Stimulated activated CD4-positive, alpha-beta T cell treated with anti-CD3 and anti-CD28 coated beads, Interleukin-4, amount 100 ng/mL, for 48 hours (primary cell): ENCODE data around the gene HSPBP1.
"Not testable (repeated sequence)": the region's sequence is repeated elsewhere in the genome, so short reads cannot be mapped to it uniquely, and the experiment has no call there.

Experiments
- DNase-seq, 2 donors: peaks; one replicate each; pipeline ENCODE4 v3.0.0-alpha.2; 2020; ENCODE audit warnings: low read depth in 2 of 2

Gene HSPBP1

DNA sequence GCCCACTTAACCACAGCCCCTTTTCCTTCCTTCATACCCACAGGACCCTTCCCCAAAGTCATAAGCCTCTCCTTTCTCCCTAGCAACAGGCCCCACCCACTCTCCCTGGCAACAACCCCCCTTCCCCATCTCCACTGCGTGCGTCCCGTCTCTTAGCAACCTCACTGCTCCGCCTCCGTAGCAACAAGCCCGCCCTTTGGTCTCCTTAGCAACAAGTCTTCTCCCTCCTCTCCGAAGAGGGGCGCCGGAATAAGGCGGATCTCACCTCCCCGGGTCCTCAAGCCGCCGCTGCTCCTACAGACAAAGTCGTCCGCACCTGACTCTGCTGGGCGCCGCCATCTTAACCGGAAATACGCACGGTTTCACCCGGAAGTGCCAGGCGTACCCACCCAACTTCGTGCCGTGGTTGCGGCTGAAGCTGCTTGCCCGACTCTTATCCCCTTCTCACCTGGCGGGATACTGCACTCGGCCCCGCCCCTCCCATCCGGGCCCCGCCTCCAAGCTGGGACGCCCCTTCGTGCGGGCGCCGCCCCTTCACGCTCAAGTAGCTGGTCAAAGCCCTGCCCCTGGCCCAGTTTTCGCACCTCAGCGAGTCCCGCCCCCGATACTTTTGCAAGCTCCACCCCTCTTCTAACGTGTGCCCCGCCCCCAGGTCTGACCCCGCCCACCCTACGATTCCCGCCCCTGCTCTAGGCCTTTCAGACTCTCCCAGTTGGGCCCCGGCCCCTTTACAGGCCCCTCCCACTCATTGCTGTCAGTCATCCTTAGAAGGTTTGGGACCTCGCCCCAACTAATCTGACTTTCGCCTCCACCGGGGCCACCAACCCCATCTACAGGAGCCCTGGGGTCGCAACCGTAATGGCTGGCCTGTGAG, at the start of gene HSPBP1:
Gene HSPBP1 (minus strand): TSS at position 341 of the 874 bp plus-strand sequence. CDS start 502 bp downstream, outside the sequence.
- DNase-seq = peak; percentile 90 to 95

- not testable (repeated sequence) for DNase-seq
Measured at GRCh38 chr19:55328774-55329318, 48.9 kb upstream of the HSPBP1 start.

GRCh38 chr19:55325172-55325571, 45.3 kb upstream of the HSPBP1 start, which contains the start of gene TMEM150B:
TMEM150B (minus strand) TSS chr19:55325341; CDS start chr19:55321036, 4,305 bp downstream.
- no peak for DNase-seq

DNA sequence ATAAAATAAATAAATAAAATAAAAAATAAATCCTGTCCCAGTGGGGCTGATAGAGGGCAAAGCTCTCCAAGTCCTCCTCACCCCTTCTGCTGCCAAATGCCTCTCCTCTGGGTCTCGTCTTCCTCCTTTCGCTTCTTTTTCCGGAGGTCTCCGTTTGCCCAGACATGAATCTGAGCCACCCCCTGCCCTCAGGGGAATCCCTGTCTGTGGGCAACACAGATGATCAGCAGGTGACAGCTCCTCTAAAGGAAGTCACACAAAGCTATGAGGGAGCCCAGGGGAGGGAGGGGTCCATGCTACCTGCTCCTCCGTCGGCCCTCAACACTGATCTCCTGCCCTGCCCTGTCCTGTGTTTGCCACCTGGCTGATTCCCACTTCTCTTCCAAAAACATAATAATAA, 44.8 kb upstream of the HSPBP1 start:
- no peak for DNase-seq

DNA sequence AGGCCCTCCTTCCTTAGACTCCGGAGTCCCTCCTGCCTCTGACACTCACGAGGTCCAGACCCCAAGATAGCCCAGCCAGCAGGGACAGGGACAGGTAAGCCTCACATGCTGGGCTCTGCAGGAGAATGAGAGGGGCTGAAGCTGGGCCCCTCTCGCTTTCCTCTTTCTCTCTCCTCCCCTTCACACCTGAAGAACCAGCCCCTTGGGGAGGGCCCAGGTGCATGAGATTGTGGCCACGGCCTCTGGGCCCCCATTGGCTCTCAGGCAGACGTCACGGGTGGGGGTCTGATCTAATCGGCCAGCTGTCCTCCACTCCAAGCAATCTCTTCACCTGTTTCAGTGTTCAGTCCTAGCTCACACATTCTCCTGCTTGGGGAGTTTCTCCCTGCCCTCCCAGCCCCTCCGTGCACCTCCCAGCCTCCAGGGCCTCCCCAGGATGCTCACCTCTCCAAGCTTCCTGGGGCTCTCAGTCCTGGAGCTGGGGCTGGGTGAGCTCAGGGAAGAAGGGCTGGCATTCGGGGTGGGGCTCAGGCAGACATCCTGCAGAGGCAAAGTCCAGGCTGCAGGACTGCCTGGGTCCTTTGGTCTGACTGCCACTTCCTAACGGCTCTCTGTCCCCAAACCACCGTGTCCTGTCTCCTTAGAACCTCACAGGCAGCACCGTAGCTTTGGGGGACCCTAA, 42.4 kb upstream of the HSPBP1 start:
- DNase-seq = no peak

DNA sequence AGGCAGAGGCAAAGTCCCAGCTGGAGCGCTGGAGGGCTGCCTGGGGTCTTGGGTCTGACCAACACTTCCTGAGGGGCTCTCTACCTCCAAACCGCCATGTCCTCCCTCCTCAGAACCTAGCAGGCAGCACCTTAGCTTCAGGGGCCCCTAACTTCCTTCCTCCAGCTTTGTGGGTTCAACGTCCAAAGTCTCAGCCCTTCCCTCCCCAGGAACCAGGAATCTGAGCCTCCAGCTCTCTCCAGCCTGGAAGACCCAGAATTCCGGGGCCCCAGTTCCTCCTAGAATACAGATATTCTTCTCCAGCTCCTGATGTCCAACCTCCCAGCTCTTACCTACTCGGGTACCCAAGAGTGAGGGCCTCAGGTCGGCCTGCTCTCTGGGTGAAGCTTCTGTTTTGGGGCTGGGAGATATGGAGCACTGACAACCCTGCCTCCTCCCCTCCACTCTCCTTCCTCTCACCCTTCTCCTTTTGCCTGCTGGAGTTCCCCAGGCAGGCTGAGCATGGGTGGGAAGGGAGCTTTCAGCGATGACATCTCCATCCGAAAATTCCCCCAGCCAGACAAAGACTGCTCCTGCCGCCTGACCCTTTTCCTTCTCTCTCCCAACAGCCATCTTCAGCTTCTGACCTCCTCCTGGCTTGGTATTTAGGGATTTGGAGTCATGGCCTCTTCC, 41.7 kb upstream of the HSPBP1 start:
- DNase-seq = no peak

- DNase-seq = no peak
Measured at GRCh38 chr19:55320844-55321419, 41.0 kb upstream of the HSPBP1 start.

DNA sequence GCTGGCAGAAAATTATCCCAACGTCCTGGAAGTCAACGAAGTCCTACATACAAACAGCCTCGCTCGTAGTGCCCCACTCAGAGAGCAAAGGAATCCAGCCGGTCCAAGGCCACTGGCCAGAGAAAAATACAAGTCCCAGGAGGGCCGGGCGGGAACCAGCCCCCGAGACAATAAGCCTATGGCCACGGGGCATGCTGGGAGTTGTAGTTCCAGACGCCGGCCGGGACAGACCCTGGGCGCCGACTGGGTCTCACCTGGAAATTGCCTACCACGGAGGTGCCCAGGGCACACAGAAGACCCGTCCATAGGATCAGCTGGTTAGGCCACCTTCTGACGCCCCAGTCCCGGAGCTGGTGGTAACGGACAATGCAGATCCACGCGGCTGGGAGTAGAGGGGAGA, 39.9 kb upstream of the HSPBP1 start:
- DNase-seq = no peak

DNA sequence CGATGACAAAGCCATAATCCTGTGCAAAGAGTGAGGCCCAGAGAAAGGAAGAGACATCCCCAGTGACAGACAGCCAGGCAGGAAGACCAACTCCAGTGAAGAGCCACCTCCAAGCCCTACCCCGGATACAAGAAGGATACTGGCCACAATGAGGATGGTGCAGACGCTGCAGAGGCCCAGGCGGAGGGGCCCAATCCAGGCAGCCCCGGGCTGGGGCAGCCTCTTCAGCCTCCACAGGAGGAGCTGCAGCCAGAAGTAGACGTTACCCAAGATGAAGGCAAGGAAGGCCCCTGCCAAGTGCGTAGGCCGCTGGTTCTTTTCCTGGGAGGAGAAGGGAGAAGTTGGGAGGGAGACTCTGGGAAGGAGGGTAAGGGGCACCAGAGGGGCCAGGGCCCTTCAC, 36.7 kb upstream of the HSPBP1 start:
- DNase-seq = no peak

DNA sequence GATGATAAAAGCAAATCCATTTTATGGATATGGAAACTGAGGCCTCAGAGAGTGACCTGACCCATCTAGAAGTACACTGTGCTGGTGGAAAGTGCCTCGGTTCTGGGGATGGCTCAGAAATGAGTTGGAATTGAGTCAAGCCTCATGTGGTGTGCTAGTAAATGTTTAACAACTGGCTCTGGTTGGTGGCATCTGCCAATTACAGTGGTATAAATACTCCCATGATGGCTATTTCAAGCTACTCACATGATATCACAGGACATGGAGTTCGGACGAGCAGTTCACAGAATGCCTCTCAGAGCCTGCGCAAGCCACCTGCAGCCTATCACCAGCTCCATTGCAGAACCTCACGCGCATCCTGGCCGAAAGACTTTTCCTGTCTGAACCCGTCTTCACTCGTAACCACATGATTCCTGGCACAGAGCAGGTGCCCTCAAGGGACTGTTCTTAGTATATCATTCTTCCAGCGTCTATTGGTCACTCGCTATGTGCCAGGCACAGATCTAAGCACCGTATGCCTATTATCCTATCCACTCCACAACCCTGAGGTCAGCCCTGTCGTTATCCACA, 36.1 kb upstream of the HSPBP1 start:
- no peak for DNase-seq

- no peak for DNase-seq
Measured at GRCh38 chr19:55314396-55314795, 34.5 kb upstream of the HSPBP1 start.

GRCh38 chr19:55312621-55313512, 33.0 kb upstream of the HSPBP1 start:
- no peak for DNase-seq

GRCh38 chr19:55311797-55312196, 31.9 kb upstream of the HSPBP1 start:
- DNase-seq = no peak

GRCh38 chr19:55311397-55311796, 31.5 kb upstream of the HSPBP1 start:
- DNase-seq = no peak

DNA sequence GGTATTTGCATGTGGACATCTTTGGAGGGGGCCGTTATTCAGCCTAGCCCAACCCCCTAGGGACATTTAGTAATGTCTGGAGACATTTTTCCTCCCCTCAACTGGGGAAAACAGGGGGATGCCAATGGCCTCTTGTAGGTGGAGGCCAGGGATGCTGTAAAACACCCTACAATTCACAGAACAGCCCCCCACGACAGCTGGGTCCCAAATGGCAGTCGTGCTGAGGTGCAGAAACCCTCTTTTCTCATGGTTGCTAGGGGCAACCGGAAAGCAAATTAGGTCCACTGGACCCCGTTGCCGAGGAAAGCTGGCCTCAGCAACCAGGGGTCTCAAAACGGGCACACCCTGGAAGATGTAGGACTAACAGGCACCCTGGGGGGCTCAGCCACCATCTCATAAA, 30.6 kb upstream of the HSPBP1 start:
- DNase-seq = no peak

DNA sequence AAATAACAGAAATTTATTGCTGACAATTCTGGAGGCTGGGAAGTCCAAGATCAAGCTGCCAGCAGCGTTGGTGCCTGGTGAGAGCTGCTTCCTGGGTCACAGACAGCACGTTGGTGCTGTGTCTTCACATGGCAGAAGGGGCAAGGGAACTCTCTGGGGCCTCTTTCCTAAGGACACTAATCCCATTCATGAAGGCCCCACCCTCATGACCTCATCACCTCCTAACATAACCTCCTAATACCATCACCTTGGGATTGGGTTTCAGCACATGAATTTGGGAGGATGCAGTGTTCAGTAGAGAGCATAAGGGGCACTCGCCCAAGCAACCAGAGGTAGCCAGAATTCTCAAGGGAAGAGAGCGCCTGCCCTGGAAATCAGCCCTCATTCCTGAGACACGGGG, 29.5 kb upstream of the HSPBP1 start:
- no peak for DNase-seq

- DNase-seq = no peak
Measured at GRCh38 chr19:55308281-55308680, 28.4 kb upstream of the HSPBP1 start.

DNA sequence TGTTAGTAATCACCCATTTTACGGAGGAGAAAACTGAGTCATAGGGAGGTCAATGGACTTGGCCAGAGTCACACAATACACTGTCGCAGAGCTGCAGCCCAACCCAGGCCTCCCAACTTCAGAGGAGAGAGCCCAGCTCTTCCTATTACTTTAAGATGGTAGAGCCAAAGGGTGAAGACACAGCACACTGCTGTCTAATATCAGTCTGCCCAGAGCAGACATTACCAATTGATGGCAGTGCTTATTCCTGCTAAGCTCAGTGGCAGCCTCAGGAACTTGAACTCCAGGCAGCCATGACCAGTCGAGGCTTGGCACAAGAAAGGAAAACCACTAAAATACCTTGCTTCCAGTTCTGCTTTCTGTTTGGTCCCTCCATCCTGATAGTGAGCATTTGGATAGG, 26.8 kb upstream of the HSPBP1 start:
- no peak for DNase-seq

DNA sequence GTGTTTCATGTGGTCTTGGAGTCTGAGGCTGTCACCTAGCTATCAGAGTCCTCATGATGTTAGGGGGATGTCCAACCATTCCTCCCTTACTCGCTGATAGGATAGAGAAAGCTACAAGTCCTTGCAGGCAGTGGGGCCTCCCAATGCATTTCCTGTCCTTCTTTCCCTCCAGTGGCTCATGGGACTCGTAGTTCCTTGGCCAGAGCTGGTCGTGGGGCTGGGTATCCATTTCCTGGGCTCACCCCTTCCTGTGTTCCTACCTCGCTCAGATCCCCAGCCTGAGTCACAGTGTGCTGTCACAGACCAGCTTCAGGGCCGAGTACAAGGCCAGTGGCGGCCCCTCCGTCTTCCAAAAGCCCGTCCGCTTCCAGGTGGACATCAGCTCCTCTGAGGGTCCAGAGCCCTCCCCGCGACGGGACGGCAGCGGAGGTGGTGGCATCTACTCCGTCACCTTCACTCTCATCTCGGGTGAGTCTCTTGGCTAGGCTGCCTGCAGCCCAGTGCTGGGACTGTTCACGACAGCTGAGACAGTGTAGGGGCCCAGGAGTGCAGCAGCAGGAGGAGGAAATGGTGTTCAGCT, 26.2 kb upstream of the HSPBP1 start:
- no peak for DNase-seq

- peak; percentile 33 to 41 for DNase-seq
Measured at GRCh38 chr19:55305491-55305890, 25.6 kb upstream of the HSPBP1 start.
